Vagina (tissue), 2 donors: Measurements from ENCODE around the gene NEDD8. TPM values are rescaled to one million over a fixed set of nuclear protein-coding genes. Genes with fewer than 3 reads are reported as not detected.

Experiments used
- DNase-seq, 2 donors: peaks; one replicate each; pipeline ENCODE4 v3.0.0-alpha.2; 2017; ENCODE audit errors: extremely low spot score in 2 of 2
- H3K27ac ChIP-seq: fragments of 200-600 bp; sonication (generic); one replicate; pipeline ENCODE4 v1.5.1; 2019
- H3K27me3 ChIP-seq: fragments of 200-600 bp; sonication (generic); one replicate; pipeline ENCODE4 v1.5.1; 2019
- H3K36me3 ChIP-seq, 2 donors: fragments of 200-600 bp; sonication (generic); one replicate each; pipeline ENCODE4 v1.5.1; 2017 to 2019
- H3K4me1 ChIP-seq: fragments of 200-600 bp; sonication (generic); one replicate; pipeline ENCODE4 v1.5.1; 2019
- H3K4me3 ChIP-seq, 2 donors: fragments of 200-600 bp; sonication (generic); 1 replicate in 1 of 2; 2 replicates in 1 of 2; pipeline ENCODE4 v1.5.1; 2016 to 2019
- H3K9me3 ChIP-seq: fragments of 200-600 bp; sonication (generic); one replicate; pipeline ENCODE4 v1.5.1; 2019
- CTCF ChIP-seq, 3 experiments: fragments of 450-650 bp in 2 of 3; fragments of 200-600 bp in 1 of 3; sonication (generic) in 1 of 3; IDR thresholded peaks; one replicate each; pipeline ENCODE4 v1.5.1; 2017 to 2019; ENCODE audit warnings: antibody characterized with exemption in 3 of 3, mild to moderate bottlenecking in 2 of 3, moderate library complexity in 2 of 3
- POLR2A ChIP-seq, 2 donors: fragments of 450-650 bp; IDR thresholded peaks; one replicate each; pipeline ENCODE4 v1.6.1; 2017; ENCODE audit warnings: antibody characterized with exemption in 2 of 2, mild to moderate bottlenecking in 2 of 2, moderate library complexity in 2 of 2
- POLR2AphosphoS5 ChIP-seq, 2 donors: sonication (generic); formaldehyde crosslinking; IDR thresholded peaks; one replicate each; pipeline ENCODE4 v1.9.0; 2017; ENCODE audit warnings: antibody characterized with exemption in 2 of 2, mild to moderate bottlenecking in 2 of 2, low read depth in 1 of 2; ENCODE audit not compliant: insufficient read depth in 1 of 2
- intact Hi-C: fragments of 100-400 bp; cut with DNase I; formaldehyde crosslinking; loops from one replicate; pipeline ENCODE4 v1.15.1; 2023
- total RNA-seq: library from RNA; depleted of rRNA; stranded (reverse); fragments of >200 nt; gene quantifications from one replicate; pipeline ENCODE4 v1.2.3, GENCODE V29; 2016

NEDD8 gene
- total RNA-seq, 1 donor from 2014 or later: 140 TPM

GRCh38 chr14:24271834-24272263, 39.7 kb upstream of the NEDD8 start:
- intact Hi-C loops: no loop called here
- TF ChIP-seq CTCF (IDR thresholded peaks at IDR 0.05) (no peak), POLR2AphosphoS5 (IDR thresholded peaks at IDR 0.05; ENCODE audit: insufficient read depth in 1 of 2, low read depth in 1 of 2) (no peak), POLR2A (IDR thresholded peaks at IDR 0.05) (no peak)
- peak overlapping the region; percentile 97 for H3K27ac ChIP-seq
- no peak for DNase-seq
- H3K27me3 ChIP-seq: no peaks in the 10 kb centered on the region
- peak overlapping the region; percentile 89 to 90 for H3K4me3 ChIP-seq
- H3K36me3 ChIP-seq: peaks cover 0 to 11% of the 10 kb centered on the region in 2 donors
- peaks cover 18% of the 10 kb centered on the region for H3K4me1 ChIP-seq
- no peaks in the 10 kb centered on the region for H3K9me3 ChIP-seq

GRCh38 chr14:24271134-24271833, 39.1 kb upstream of the NEDD8 start, which contains the start of gene RABGGTA:
RABGGTA (minus strand) TSS chr14:24271597; CDS start chr14:24271115, 482 bp downstream.
- intact Hi-C loops: no loop called here
- TF ChIP-seq POLR2A (IDR thresholded peaks at IDR 0.05) (no peak), POLR2AphosphoS5 (IDR thresholded peaks at IDR 0.05; ENCODE audit: insufficient read depth in 1 of 2, low read depth in 1 of 2) (peak; percentile 55 to 75), CTCF (IDR thresholded peaks at IDR 0.05) (peak; percentile 49 to 92 (median 60))
- Histone ChIP-seq H3K9me3 (no peaks in the 10 kb centered on the region), H3K4me3 (peak within 1 kb of the TSS; percentile 89 to 90), H3K27ac (peak within 1 kb of the TSS; percentile 97), H3K36me3 (peaks cover 0 to 17% of the 10 kb centered on the region in 2 donors), H3K27me3 (no peaks in the 10 kb centered on the region), H3K4me1 (peaks cover 18% of the 10 kb centered on the region)
- DNase-seq: no peak

GRCh38 chr14:24270537-24271133, 38.5 kb upstream of the NEDD8 start:
- peaks cover 18% of the 10 kb centered on the region for H3K4me1 ChIP-seq
- TF ChIP-seq POLR2A (IDR thresholded peaks at IDR 0.05) (no peak), CTCF (IDR thresholded peaks at IDR 0.05) (no peak), POLR2AphosphoS5 (IDR thresholded peaks at IDR 0.05; ENCODE audit: insufficient read depth in 1 of 2, low read depth in 1 of 2) (no peak)
- H3K27ac ChIP-seq: peak overlapping the region; percentile 97
- intact Hi-C loops: no loop called here
- DNase-seq: no peak
- no peaks in the 10 kb centered on the region for H3K9me3 ChIP-seq
- H3K27me3 ChIP-seq: no peaks in the 10 kb centered on the region
- peak overlapping the region; percentile 89 to 90 for H3K4me3 ChIP-seq
- H3K36me3 ChIP-seq: peaks cover 0 to 22% of the 10 kb centered on the region in 2 donors

GRCh38 chr14:24269910-24270536, 37.9 kb upstream of the NEDD8 start:
- H3K27me3 ChIP-seq: no peaks in the 10 kb centered on the region

More at GRCh38 chr14:24269910-24270536, 37.9 kb upstream of the NEDD8 start:
- Histone ChIP-seq H3K36me3 (peaks cover 0 to 28% of the 10 kb centered on the region in 2 donors), H3K4me1 (peaks cover 18% of the 10 kb centered on the region), H3K4me3 (no peak overlapping the region), H3K27ac (no peak overlapping the region), H3K9me3 (no peaks in the 10 kb centered on the region)
- no peak for DNase-seq
- intact Hi-C loops: no loop called here
- TF ChIP-seq POLR2AphosphoS5 (IDR thresholded peaks at IDR 0.05; ENCODE audit: insufficient read depth in 1 of 2, low read depth in 1 of 2): no peak
- TF ChIP-seq POLR2A (IDR thresholded peaks at IDR 0.05): no peak
- TF ChIP-seq CTCF (IDR thresholded peaks at IDR 0.05): no peak
